CD4-positive, alpha-beta T cell treated with Interleukin-4 for 1 hour (primary cell): ENCODE measurements around the gene MAN2B2.
"Not testable (repeated sequence)": the region's sequence is repeated elsewhere in the genome, so short reads cannot be mapped to it uniquely, and the experiment has no call there.

ENCODE experiments used
- DNase-seq, 2 donors: peaks; one replicate each; pipeline ENCODE4 v3.0.0-alpha.2; 2020 to 2022

MAN2B2 gene

DNA sequence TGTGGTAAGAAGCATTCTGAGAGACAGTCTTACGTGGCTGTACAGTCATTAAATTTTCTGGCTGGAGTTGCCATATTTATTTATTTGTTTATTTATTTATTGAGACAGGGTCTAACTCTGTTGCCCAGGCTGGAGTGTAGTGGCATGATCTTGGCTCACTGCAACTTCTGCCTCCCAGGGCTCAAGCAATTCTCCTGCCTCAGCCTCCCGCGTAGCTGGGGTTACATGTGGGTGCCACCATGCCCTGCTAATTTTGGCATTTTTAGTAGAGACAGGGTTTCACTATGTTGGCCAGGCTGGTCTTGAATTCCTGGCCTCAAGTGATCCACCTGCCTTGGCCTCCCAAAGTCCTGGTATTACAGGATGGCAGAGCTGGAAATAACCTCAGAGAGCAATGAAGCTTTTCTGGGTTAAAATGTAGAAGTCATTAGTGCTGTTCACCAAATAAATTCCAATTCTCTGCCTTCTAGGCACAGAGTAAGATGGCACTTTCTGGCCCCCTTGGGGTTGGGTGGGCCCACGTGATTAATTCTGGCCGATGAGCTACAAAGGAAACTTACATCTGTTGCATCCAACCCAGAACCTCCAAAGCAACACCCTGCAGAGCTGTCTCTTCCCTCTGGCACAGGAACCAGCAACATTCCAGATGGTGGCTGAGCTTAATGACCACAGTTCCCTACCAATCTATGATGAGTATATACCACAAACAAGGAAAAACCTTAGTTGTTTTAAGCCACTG is 70.0 kb downstream of the MAN2B2 start:
- DNase-seq = no peak

DNA sequence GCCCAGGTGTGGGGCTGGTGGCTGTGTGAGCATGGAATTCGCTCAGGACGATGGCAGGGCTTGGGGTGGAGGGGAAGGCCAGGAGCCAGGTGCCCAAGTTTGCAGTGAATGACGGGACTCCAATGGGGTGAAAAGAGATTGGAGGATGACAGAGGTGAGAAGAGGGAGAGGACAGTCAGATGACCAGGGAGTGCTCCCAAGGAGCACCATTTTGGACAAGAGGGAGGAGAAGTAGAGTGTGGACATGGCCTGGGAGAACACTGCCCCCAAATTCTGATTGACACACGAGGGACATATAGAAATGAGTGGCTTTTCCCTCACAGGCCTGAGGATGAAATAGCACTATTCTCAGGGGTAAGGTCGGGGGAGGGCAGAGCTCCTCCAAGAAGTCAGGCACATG is 72.2 kb downstream of the MAN2B2 start:
- DNase-seq = no peak

DNA sequence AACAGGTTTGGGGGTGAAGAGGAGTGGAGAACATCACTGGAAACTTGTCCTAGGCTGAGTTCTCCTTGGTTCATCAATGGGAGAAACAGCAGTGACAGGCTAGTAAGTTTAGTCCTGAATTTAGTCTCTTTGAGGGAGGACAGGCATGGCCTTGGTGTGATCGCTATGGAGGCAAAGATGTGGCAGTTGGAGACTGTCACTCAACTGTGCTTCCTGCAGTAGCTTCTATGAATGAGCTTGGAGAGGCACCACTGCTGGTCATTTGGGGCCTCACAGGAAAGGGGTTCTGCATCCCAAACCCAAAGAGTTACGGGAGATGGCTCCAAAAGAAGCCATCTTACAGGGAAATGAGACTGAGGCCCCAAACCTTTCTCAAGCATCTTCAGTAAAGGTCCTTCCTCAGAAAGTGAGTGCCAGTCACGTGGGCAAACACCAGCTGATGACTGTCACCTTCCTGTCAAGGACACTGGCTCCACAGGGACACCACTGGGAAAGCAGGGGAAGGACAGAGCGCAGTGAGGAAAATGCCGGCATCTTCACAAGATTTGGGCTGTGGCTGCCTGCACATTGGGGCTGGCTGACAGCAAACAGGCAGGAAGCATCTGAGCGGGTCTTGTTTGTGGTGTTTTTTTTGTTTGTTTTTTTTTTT is 72.7 kb downstream of the MAN2B2 start:
- no peak for DNase-seq

DNA sequence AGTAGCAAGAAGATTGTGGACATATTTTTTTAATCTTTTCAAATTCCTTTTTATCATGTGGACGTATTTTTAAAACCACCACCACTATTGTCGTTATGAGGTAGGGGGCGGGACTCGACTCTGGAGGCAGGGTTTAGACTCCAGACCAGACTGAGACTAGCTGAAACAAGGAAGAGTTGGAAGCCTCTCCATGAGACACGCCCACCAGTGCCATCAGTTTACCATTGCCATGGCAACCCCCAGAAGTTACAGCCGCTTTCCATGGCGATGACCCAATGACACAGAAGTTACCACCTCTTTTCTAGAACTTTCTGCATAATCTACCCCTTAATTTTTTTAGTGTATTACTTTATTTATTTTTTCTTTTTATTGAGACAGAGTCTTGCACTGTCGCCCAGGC is 74.2 kb downstream of the MAN2B2 start:
- no peak for DNase-seq

DNA sequence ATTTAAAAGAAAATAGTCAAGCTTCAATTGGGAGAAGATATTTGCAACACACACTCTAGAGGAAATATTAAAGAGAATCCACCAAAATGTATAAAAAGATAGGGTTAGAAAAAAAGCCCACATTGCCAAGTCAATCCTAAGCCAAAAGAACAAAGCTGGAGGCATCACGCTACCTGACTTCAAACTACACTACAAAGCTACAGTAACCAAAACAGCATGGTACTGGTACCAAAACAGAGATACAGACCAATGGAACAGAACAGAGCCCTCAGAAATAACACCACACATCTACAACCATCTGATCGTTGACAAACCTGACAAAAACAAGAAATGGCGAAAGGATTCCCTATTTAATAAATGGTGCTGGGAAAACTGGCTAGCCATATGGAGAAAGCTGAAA is 79.2 kb downstream of the MAN2B2 start:
- DNase-seq = not testable (repeated sequence)

DNA sequence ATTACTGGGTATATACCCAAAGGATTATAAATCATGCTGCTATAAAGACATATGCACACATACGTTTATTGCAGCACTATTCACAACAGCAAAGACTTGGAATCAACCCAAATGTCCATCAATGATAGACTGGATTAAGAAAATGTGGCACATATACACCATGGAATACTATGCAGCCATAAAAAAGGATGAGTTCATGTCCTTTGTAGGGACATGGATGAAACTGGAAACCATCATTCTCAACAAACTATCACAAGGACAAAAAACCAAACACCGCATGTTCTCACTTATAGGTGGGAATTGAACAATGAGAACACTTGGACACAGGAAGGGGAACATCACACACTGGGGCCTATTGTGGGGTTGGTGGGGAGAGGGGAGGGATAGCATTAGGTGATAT is 80.3 kb downstream of the MAN2B2 start:
- not testable (repeated sequence) for DNase-seq

DNA sequence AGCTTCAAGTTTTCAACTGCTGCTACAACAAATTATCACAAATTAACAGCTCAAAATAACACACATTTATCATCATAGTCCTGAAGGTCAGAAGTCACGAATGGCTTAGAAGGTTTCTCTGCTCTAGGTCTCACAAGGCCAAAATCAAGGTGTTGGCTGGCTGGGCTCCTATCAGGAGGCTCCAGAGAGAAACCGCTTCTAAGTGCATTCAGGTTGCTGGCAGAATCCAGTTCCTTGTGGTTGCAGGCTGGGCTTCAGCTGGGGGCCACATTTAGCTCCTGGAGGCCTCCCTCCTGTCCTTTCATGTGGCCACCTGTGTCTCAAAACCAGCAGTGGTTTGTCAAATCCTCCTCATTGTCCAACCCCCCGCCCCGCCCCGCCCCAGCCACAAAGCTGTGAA is 80.9 kb downstream of the MAN2B2 start:
- DNase-seq = no peak

DNA sequence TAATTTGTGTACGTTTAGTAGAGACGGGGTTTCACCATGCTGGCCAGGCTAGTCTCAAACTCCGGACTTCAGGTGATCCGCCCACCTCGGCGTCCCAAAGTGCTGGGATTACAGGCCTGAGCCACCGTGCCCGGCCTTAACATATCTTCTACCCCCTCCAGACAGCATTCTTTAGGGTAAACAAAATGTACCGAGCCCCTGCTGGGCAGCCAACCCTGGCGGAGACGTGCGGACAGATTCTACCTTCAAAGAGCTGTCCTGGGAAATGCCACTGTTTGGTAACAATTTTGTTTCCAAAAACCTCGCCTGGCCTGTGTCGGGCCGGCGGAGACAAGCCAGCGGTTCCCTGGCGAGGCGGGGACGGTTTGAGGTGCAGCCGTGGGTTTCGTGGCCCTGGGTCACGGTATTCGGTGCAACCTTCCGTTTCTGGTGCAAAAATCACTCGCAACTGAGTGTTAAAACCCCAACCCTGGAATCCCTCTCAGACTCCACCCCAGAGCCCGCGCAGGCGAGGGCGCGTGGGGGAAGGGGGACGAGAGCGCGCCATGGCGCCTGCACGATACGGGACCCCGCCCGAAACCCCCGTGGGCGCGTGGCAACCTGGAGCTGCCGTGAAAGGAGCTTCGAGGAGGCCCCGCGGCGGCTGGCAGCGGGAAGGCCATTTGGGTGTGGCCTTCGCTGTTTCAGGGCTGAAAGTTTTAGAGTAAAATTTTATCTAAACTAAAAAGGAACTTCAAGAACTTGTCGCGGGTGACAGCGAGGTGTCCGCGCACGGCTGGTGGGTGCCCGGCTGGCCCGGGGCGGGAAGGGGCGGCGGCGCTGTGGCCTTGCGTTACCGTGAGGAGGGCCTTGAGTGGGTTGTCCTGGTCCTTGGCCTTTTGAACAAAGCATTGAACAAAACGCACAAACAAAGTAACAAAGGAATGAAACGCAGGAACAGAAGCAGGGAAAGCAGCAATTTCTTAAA is 82.5 kb downstream of the MAN2B2 start:
- no peak for DNase-seq

DNA sequence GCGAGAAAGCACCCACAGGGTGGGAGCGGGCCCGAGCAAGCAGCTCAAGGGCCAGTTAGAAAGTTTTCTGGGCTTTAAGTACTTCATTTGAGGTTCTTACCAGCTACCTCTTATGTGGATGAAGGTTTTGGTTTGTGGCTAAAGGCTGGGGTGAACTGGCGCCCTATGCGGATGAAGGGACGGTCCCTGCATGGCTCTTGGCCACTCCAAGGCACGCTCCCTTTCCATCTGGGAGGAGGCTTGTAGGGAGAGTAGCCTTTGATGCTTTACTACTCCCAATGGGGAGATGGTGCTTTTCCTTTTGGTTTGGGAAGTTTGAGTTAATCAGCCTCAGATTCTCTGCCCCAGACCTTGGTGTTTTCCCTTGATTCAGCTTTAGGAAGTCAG is 83.2 kb downstream of the MAN2B2 start:
- DNase-seq = no peak

DNA sequence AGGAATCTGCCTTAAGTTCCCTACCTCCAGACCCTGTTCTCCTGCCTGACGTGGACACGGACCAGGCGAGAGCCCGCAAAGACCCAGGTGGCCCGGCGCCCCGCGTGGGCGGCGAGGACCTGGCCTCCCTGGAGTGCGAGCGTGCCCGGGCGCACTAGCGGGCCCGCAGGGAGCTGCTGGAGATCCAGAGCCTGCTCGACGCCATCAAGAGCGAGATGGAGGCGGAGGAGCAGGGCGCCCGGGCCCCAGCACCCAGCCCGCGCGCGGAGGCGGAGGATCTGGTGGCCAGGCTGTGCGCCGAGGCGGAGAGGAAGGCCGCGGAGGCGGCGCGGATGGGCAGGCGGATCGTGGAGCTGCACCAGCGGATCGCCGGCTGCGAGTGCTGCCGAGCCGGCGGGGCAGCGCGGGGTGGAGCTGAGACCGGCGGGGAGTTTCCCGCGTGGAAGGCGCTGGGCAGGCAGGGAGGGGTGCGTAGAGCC is 83.6 kb downstream of the MAN2B2 start:
- DNase-seq = peak; percentile 46 to 57

DNA sequence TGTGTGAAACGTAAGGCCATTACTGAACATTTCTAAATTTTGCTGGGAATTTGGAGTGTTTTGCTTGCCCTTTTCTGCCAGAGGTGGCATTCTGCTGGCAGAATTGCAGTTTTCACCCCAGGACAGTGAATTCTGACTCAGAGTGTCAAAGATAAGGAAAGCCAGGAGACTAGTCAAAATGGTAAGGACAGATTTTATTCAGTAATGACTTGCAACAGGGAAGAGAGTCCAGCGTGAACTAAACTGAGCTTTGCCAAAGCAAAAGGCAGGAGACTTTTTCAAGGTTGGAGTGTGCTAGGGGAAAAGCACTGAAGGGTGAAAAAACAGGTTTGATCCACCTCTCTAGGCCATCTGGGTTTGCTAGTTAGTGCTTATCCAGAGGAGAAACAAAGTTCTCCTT is 84.9 kb downstream of the MAN2B2 start:
- no peak for DNase-seq

DNA sequence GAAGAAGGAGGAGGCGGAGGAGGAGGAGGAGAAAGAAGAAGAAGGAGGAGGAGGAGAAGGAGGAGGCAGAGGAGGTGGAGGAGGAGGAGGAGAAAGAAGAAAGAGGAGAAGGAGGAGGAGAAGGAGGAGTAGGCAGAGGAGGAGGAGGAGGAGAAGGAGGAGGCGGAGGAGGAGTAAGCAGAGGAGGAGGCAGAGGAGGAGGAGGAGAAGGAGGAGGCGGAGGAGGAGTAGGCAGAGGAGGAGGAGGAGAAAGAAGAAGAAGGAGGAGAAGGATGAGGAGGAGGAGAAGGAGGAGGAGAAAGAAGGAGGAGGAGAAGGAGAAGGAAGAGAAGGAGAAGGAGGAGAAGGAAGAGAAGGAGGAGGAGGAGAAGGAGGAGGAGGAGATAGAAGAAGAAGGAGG is 85.4 kb downstream of the MAN2B2 start:
- no peak for DNase-seq

DNA sequence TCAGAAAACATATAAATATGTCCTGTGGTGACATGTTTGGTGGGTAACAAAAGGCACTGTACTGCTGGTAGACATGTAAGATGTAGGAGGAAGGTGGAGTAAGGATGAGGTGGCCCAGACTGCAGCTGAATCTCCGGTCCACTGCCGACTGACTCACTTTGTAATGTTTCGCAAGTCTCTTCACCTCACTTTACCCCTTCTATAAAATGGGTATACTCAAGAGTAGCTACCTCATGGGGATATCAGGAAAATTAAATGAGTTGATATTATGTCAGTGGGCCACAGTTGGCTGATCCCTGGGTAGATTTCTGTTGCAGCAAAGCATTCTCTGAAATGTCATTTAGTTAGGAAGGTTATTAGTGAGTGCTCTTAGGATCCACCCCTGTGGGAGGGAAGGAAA is 87.6 kb downstream of the MAN2B2 start:
- DNase-seq = no peak

DNA sequence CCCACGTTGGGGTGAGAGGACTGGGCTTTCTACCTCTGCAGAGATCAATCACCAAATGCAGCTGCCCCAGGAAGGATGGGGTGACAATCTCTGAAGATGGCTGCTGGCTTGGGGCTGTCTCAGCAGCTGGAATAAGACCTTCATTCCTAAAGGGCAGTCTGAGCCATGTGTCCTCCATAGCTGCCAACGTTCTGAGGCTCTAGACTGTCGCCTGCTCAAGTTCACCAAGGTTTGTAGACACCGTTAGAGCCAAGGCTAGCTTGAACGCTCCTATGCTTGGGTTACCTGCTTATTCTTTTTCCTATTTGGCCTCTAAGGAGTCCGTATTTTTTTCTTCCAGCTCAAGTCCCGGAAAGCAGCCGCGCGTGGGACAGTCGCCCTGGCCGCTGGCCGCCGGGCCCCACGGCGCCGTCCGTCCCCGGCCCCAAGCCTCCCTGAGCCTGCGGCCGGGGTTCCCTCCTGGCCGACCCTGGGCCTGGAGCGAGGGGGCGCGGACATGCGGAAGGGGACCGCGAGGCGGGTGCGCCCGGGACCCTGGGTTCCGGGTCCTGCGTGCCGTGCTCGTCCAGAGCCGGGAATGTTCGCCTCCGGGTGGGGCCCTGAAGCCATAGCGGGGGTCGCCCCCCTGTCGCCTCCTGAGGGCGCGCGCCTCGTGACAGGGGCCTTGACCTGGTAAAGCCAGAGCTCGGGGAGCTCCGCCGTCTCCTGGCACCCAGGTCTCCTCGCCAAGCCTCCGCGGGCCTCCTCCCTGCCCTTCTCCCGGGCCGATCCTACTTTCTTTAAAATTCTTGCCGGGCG is 88.8 kb downstream of the MAN2B2 start:
- DNase-seq = no peak

DNA sequence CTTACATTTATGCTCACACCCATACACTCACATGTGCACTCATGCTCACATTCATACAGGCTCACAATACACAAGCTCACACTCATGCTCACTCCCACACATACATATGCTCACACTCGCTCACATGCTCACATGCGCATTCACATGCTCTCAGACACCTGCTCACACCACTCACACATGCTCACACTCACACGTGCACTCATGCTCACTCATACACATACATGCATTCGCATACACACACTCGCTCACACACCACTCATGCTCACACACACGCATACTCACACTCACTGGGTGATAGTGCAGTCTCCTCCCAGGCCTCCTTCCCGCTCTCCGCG is 90.3 kb downstream of the MAN2B2 start:
- no peak for DNase-seq

DNA sequence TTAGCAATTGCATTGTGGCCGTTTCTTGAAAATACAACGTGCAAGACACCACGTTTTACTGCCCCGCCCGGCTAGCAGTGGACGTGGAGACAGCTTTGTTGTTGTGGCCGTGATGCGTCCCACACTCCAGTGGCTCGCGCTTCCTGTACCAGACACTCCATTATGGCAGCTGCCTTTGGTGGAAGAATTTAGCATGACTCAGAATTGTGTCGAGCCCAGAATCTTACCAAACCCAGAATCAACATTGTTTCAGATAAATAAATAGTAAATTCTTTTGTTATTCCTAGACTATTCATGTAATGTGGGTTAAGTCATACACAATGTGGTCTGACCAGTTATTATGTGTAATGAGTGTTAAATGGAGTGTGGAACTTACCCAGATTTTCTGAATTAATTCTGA is 93.4 kb downstream of the MAN2B2 start:
- no peak for DNase-seq

DNA sequence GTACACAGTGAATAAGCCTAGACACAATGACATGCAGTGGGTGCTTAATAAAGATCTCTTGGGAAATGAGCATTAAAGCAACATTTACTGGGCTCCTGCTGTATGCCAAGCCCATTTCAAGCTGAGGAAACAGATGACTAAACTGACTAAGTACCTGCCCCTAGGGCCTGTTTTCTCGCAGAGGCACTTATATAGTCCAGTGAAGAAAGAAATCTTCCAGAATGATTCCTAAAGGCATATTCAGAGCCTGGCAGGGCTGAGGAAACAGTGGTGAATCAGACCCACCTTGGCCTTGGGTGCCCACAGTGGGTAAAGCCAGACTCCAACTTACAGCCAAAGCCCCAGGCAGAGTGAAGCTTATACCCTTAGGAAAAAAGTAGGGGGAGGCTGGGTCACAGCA is 96.7 kb downstream of the MAN2B2 start:
- DNase-seq = no peak

DNA sequence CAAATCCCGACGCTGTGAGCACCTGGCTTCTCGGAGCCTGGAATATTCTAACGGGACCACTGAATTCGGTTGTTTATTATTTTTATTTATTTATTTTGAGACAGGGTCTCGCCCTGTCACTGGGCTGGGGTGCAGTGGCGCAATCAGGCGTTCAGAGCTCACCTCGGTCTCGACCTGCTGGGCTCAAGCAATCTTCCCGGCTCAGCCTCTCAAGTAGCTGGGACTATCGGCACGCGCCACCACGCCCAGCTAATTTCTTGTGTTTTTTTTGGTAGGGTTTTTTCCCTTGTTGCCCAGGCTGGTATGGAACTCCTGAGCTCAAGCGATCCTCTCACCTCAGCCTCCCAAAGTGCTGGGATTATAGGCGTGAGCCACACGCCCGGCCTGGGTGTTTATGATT is 97.1 kb downstream of the MAN2B2 start:
- DNase-seq = no peak

DNA sequence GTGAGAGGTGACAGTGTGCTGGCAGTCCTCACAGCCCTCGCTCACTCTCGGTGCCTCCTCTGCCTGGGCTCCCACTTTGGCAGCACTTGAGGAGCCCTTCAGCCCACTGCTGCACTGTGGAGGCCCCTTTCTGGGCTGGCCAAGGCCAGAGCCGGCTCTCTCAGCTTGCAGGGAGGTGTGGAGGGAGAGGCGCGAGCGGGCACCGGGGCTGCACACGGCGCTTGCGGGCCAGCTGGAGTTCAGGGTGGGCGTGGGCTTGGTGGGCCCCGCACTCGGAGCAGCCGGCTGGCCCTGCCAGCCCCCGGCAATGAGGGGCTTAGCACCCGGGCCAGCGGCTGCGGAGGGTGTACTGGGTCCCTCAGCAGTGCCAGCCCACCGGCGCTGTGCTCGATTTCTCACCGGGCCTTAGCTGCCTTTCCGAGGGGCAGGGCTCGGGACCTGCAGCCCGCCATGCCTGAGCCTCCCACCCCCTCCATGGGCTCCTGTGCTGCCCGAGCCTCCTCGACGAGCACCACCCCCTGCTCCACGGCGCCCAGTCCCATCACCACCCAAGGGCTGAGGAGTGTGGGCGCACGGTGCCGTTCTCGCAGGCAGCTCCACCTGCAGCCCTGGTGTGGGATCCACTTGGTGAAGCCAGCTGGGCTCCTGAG is 97.7 kb downstream of the MAN2B2 start:
- not testable (repeated sequence) for DNase-seq
